Testis (tissue), 3 donors: ENCODE results near the gene VPS37C. TPM values are rescaled to one million over a fixed set of nuclear protein-coding genes. Genes with fewer than 3 reads are reported as not detected.

Experiments used
- DNase-seq: peaks from one replicate; pipeline ENCODE4 v3.0.0-alpha.2; 2019
- H3K27ac ChIP-seq, 2 donors: fragments of 200-600 bp; sonication (generic); one replicate each; pipeline ENCODE4 v1.5.1; 2019
- H3K27me3 ChIP-seq: fragments of 200-600 bp; sonication (generic); one replicate; pipeline ENCODE4 v1.5.1; 2019
- H3K36me3 ChIP-seq: fragments of 200-600 bp; sonication (generic); one replicate; pipeline ENCODE4 v1.5.1; 2017; ENCODE audit warnings: low read depth; ENCODE audit errors: missing control alignments
- H3K4me1 ChIP-seq: fragments of 200-600 bp; sonication (generic); one replicate; pipeline ENCODE4 v1.5.1; 2019
- H3K4me3 ChIP-seq, 2 donors: fragments of 200-600 bp; sonication (generic); one replicate each; pipeline ENCODE4 v1.5.1; 2017 to 2019
- H3K9me3 ChIP-seq: fragments of 200-600 bp; sonication (generic); one replicate; pipeline ENCODE4 v1.5.1; 2017
- POLR2A ChIP-seq: fragments of 450-650 bp; IDR thresholded peaks from one replicate; pipeline ENCODE4 v1.6.1; 2017; ENCODE audit warnings: antibody characterized with exemption, mild to moderate bottlenecking, moderate library complexity
- WGBS, 2 donors: methylation state at CpG; one replicate each; pipeline ENCODE4 v1.1.5; 2018; 5-methylcytosine and 5-hydroxymethylcytosine counted together
- intact Hi-C: fragments of 100-400 bp; cut with DNase I; formaldehyde crosslinking; loops from one replicate; pipeline ENCODE4 v1.15.1; 2023; ENCODE audit warnings: low total_unique reads
- polyA plus RNA-seq: library from polyadenylated mRNA; stranded (reverse); fragments of 350-450 nt; fragmentation: Illumina TruSeq; extraction: RNeasy Lipid Tissue Mini Kit (QIAGEN cat#74804); gene quantifications from one replicate; pipeline ENCODE4 v1.2.3, GENCODE V29; 2014; ENCODE audit warnings: low read depth, low replicate concordance; ENCODE audit not compliant: insufficient read depth
- total RNA-seq, 2 donors: library from RNA; depleted of rRNA; stranded (reverse); fragments of >200 nt; gene quantifications; one replicate each; pipeline ENCODE4 v1.2.3, GENCODE V29; 2016
- TF ChIP-seq, protein P1 (sequence below), 3 experiments: fragments of 450-650 bp in 2 of 3; fragments of 200-600 bp in 1 of 3; sonication (generic) in 1 of 3; IDR thresholded peaks; one replicate each; pipeline ENCODE4 v1.5.1; 2016 to 2019; ENCODE audit warnings: antibody characterized with exemption in 3 of 3, mild to moderate bottlenecking in 2 of 3, moderate library complexity in 1 of 3

The VPS37C gene
- total and polyA plus RNA-seq, 3 donors from 2014 or later: 29.1 to 36.9 (median 31.0) TPM

DNA sequence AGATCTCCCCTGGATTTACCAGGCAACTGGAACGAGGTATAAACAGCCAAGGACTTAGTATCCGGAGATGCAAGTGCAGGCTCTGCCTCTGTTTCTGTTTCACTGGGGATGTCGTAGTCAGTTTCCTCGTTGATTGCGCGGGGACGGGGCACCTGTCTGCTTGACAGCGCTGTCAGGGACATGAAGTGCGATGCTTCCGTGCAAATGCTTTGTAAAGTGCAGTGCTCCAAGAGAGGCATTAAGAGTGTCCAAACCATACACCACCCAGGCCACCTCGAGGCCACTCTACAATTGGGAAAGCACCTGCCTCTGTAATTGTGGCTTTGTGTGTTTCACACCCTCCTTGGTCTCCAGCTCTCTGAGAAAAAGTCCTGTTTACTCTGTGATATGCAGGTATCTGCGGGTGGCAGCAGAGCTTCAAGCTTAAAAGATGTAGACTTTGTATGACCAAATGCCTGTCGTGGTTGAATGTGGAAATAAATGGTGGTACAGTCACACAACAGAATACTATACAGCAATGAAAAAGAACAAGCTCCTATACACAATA lies 77.6 kb downstream of the VPS37C start:
- no peak overlapping the region for H3K4me3 ChIP-seq
- no peak for DNase-seq
- H3K4me1 ChIP-seq: no peaks in the 10 kb centered on the region
- TF ChIP-seq, protein P1, sequence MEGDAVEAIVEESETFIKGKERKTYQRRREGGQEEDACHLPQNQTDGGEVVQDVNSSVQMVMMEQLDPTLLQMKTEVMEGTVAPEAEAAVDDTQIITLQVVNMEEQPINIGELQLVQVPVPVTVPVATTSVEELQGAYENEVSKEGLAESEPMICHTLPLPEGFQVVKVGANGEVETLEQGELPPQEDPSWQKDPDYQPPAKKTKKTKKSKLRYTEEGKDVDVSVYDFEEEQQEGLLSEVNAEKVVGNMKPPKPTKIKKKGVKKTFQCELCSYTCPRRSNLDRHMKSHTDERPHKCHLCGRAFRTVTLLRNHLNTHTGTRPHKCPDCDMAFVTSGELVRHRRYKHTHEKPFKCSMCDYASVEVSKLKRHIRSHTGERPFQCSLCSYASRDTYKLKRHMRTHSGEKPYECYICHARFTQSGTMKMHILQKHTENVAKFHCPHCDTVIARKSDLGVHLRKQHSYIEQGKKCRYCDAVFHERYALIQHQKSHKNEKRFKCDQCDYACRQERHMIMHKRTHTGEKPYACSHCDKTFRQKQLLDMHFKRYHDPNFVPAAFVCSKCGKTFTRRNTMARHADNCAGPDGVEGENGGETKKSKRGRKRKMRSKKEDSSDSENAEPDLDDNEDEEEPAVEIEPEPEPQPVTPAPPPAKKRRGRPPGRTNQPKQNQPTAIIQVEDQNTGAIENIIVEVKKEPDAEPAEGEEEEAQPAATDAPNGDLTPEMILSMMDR (IDR thresholded peaks at IDR 0.05): no peak
- TF ChIP-seq POLR2A: no peak
- H3K9me3 ChIP-seq: no peaks in the 10 kb centered on the region
- no peaks in the 10 kb centered on the region for H3K27me3 ChIP-seq
- intact Hi-C loops: no loop called here
- H3K36me3 ChIP-seq: no peaks in the 10 kb centered on the region
- H3K27ac ChIP-seq: no peak overlapping the region
- WGBS, 2 donors: 89 to 91% methylated on average over 13 of the region's 13 CpGs

DNA sequence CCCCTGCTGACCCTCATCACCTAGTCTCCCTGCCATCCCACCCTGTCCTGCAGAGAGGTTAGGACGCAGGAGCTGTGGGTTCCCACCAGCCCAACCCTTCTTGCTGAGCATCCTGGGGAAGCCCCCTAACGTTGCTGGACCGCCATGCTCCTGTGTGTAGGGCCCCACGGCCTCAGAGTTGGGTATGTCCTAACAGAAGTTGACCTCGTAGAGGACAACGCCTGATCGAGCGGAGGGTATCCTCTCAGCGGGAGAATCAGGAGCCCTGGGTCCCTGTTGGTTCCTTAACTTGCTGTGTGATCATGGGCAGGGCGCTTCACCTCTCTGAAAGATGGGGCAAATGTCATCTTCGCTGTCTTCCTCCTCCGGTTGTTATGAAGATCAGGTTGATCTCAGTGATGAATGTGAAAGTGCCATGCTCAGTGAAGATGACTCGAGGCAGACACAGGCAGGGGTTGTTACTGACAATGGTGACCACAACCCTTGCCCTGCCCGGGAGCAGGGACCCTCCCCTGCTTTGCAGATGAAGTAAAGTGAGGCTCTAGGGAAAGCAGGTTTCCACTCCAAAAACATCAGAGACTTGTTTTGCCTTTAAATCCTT lies 78.2 kb downstream of the VPS37C start:
- Histone ChIP-seq H3K36me3 (no peaks in the 10 kb centered on the region), H3K27me3 (no peaks in the 10 kb centered on the region), H3K4me1 (no peaks in the 10 kb centered on the region), H3K4me3 (no peak overlapping the region), H3K27ac (no peak overlapping the region), H3K9me3 (no peaks in the 10 kb centered on the region)
- no peak for DNase-seq
- 87 to 89% methylated on average over 11 to 14 of the region's 14 CpGs for WGBS, 2 donors
- TF ChIP-seq, protein P1 (IDR thresholded peaks at IDR 0.05): no peak
- no peak for TF ChIP-seq POLR2A
- intact Hi-C loops: no loop called here

DNA sequence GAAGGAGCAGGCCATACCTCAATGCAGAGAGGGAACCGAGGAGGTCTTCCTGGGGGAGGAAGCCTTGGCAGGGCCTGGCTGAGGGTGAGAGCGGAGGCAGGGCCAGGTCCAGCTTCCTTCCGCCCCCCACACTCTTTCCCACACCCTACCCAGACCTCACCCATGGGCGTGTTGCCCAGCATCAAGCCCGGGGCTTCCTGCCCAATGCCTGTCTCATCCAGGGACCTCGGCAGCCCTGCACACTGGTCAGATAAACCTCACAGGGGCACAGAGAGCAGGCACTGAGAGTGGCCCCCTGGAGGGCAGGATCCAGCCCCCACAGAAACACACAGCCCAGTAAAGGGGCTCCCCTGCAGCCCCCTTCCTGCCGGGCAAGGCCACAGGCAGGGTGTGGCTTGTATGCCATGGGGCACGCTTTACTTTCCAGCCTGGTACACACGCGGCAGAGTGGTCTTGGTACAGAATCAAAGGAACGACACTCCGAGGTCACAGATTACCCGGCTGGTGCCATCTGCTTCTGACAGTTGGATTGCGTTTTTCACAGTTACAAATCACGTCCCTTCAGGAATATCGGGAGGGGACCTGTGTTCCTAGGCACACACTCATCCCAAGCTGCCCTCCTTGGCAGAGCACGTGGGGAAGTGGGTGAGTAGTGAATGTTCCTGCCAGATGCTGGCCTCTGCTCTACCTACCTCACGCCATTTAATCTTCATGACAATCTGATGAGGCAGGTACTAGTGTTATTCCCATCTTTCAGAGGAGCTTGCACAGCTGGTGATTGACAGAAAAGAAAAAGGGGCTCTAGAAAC lies 79.0 kb downstream of the VPS37C start:
- intact Hi-C loops: no loop called here
- WGBS, 2 donors: 74 to 78% methylated on average over 11 to 18 of the region's 18 CpGs
- TF ChIP-seq, protein P1 (IDR thresholded peaks at IDR 0.05): no peak
- no peaks in the 10 kb centered on the region for H3K4me1 ChIP-seq
- no peak for DNase-seq
- no peaks in the 10 kb centered on the region for H3K27me3 ChIP-seq
- H3K27ac ChIP-seq: no peak overlapping the region
- no peak overlapping the region for H3K4me3 ChIP-seq
- H3K36me3 ChIP-seq: no peaks in the 10 kb centered on the region
- no peaks in the 10 kb centered on the region for H3K9me3 ChIP-seq

DNA sequence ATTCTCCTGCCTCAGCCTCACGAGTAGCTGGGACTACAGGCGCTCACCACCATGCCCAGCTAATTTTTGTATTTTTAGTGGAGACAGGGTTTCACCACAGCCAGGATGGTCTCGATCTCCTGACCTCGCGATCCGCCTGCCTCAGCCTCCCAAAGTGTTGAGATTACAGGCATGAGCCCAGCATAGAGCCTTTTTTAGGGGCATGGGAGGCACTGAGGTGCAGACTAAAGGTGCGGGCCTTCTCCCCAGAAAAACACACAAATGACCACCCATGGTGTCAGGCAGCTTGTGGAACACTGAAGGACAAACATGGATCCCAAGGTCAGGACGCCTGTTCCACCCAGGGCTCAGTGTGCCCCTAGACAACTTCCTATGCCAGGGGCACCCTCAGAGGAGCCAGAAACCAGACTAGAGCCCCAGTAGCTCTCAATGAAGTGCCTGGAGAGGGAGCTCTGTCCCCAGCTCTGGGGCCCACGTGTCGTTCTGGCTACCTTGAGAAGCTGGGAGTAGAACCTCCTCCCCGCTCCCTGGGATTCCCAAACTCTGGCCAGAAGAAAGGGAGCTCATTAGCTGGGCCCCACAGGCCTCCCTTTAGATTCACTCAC lies 80.1 kb downstream of the VPS37C start:
- H3K27me3 ChIP-seq: no peaks in the 10 kb centered on the region
- no peaks in the 10 kb centered on the region for H3K36me3 ChIP-seq
- TF ChIP-seq POLR2A: no peak
- TF ChIP-seq, protein P1 (IDR thresholded peaks at IDR 0.05): no peak
- H3K27ac ChIP-seq: no peak overlapping the region
- no peaks in the 10 kb centered on the region for H3K9me3 ChIP-seq
- intact Hi-C loops: no loop called here
- 79 to 97% methylated on average over 6 to 11 of the region's 11 CpGs for WGBS, 2 donors
- no peaks in the 10 kb centered on the region for H3K4me1 ChIP-seq
- no peak overlapping the region for H3K4me3 ChIP-seq
- no peak for DNase-seq
